CD1c-positive myeloid dendritic cell (primary cell): ENCODE measurements around the gene PPP1R1A.
A peak's percentile ranks its signal among the peaks of the same experiment; 100 is the strongest.

Experiments used
- DNase-seq: peaks from one replicate; pipeline ENCODE4 v3.0.0-alpha.2; 2016; ENCODE audit errors: extremely low spot score

The PPP1R1A gene

DNA sequence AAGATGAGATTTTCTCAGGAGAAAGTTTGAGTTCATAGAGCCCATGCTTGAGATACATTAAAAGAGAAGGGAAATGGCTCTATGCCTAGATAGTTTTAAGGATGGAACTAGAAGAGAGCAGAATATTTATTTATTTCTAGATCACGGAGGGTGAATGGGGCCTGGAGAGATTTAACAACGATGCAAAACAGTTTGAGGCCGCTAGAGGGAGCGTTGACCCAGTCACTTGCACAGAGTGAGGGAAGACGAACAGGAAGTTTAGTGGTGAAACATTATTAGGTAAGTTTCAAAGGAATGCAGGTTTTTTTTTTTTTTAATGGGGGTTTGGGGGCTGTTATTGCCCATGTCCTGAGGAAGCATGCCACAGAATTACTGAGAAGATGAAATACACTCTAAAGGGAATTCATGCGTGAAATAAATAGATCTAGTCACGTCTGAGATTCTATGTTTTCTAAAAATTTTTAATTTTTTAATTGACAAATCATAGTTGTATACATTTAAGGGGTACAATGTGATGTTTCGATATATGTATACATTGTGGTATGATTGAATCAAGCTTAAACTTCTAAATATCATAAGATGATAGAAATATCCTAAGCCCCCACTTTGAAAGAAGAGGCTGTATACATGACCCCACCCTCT, 14.8 kb upstream of the PPP1R1A start:
- DNase-seq = peak; percentile 81

DNA sequence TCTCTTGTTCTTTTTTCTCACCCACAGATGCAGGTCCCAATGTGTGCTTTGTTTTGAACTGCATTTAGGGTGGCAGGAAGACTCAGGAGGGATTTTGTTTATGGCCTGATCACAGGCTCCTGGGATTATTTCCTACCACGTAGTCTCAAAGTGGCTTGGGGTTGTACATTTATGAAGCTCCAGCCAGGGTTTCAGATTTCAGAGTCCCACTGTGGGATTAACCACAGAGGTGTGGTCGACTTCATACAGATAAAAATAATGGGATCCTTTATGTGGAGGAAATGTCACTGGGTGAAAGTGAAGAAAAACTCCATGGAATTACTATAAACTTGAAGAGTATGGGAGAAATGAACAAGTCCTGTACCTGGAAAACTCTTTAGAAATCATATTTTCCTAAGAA, 14.2 kb upstream of the PPP1R1A start:
- DNase-seq = no peak

DNA sequence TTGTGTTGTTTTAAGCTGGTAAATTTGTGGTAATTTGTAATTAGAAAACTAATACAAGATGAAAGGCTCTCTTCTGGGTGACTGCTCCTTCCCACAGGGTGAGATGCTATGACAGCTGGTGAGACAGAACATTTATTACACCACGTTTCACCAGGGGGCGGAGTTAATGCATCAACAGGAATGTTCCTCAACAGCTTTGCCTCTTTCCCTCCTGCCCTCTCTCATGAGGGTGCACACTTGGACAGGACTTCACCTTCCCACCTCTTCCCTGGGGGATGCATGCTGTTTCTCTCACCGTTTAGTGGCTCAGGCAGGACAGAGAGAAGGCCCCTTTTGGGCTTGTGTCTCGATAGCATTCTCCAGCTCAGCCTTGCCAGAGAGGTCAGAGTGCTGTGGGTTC, 13.4 kb upstream of the PPP1R1A start:
- no peak for DNase-seq

DNA sequence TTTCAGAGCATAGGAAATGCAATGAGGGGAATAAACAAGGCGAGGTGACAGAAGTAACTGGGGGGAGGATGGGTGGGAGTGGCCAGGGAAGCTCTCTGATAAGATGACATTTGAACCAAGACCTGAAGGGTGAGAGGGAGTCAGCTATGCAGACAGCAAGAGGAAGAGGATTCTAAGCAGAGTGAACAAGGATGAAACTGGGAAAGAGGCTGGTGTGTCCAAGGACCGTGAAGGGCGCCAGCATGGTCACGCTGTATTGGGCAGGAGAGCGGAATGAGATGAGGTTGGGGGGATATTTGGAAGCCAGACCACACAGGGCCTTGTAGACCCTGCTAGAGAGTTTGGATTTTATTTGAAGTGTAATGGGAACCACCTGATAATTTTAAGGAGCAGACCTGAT, 10.5 kb upstream of the PPP1R1A start:
- DNase-seq = no peak

DNA sequence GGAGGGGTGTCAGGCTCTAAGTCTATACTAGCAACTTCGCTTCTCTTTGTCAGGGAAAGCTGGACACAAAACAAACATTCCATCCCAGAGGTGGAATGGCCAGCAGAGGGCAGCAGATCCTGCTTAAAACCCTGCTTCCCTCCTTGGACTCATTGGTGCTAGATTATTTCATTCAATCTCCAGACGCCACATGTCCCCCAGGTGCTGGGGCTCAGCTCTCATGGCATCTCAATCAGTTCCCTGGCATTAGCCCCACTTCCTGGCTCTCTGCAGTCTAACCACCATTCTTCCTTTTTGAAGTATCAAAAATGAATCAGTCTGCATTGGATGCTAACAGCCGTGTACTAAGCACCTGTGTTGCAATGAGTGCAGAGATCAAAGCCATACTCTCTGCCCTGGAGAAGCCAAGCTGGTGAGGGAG, 8.1 kb upstream of the PPP1R1A start:
- DNase-seq = peak; percentile 58

DNA sequence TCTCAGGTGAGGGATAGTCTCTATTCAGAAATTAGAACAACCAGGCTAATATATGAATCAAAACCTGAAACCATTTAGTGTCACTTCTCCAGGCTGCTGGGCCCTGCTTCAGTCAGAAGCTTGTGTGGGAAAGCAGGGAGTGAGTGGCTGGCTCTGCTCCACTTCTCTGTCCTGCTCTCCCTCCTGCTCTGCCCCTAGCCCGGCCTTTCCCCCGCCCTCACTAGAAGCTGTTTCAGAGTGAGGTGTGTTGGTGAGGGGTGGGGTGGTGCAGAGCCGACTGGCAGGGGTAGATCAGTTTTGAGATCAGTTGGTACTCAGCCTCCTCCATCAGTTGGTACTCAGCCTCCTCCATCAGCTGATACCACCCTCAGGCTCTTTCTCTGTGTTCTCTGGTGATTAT, 7.0 kb upstream of the PPP1R1A start:
- DNase-seq = no peak

DNA sequence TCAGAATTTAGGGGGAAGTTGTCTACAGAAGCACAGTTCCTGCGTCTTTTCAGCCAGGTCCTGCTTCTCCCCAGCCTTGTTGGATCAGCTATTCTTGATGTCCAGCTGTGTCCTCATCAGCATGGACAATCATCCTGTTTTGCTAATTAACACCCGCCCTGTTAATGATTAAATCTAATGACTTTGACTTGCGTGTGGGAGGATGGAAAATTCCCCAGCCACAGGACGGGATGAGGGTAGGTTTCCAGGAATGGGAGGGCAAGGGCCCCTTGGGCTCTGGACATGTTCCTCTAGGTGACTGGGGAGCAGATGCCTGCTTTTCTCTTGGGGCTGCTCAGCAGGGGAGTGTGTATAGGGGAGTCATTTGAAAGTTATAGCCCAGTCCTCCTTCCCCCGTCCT, 5.3 kb upstream of the PPP1R1A start:
- no peak for DNase-seq

DNA sequence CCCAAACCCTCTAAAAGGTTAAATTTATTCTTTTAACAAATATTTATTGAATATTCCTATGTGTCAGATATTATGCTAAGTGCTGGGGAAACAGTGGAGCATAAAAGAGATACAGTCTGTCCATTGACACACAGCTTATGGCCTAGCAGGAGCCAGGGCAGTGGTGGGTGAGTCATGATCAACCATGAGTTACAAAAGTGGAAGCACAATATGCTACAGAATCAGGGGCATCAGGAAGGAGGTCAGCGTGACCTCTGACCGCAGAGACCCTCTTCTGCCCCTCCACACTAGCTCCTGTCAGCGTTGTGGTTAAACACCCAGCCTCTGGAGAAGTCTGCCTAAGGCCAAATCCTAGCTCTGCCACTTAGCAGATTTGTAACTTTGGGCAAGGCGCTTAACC, 4.7 kb upstream of the PPP1R1A start:
- peak; percentile 28 for DNase-seq

DNA sequence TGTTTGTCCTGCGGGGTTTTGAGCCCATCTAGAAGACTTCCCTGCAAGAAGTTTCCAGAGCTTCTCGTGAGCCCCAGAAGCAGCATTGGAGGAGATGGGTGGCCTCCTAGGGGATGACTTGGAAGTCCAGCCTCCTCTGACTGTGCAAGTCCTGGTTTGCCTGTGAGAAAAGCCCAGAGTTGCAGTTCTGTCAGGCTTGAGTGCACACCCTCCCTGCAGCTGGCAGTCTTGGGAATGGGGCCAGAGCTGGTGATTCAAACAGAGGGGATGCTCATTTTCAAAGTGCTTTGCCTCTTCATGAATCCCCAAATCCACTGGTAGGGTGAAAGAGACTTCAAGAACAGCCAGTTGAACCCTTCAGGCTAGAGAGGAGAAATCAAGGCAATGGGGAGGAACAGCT, 3.9 kb upstream of the PPP1R1A start:
- DNase-seq = no peak

DNA sequence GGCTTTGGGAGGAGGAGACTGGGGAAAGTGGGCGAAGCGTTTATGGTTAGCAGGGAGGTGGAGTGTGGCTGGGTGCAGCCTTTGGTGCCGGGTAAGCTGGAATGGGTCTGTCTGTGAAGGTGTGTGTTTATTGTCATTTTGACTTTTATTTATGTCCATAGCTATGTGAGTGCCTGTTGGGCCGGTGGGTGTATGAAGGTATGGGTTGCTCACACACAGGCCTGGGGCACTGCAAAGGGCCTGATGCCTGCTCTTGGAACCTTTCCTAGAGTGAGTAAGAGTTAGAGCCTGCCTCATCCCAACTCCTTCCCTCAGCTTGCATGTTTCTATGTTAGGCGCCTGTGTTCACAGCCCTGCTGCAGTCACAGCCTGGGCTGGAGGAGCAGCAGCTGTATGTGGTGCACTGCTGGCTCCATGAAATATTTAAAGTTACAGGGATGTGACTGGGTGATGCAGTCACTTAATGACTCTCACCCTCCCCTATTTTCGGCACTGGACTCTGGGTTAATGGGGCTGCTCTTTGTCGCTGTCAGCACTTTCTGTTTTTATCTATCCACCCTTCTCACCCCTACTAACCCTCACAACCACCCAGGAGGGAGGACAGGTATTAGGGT, 2.6 kb upstream of the PPP1R1A start:
- no peak for DNase-seq

DNA sequence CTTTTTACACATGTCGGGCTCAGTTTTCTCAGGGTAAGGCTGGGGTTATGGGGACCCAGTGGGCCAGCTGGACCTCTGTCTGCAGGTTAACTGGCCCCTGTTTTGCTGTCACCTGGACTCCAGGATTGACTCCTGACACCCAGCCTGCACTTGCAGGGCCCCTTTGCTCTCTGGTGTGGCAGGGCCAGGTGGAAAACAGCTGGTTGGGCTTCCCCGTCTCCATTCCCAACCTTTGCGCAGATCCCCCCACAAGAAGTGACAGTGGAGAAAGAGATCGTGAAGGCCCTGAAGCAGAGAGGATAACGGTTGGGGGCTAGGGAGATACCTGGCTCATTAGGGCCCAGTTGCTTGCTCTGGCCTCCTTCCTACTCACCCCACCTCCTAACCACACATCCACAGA, 1.5 kb upstream of the PPP1R1A start:
- DNase-seq = no peak

DNA sequence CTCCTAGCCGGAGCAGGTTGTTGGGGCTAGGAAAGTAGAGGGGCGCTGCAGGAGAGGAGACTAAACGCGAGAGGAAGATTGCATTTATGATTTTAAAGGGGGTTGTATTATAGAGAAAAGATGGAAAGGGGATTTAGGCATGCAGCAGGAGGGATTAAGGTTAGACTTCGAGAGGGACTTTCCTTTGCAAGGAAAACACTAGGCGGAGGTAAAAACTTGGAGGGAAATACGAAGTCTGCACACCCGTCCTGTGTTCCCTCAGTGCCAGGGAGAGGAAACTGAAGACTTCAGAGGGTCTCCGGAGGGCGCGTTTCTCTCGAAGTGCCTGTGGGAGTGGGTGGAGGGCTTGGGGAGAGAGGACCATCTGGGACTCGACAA, 420 bp upstream of the PPP1R1A start:
- DNase-seq = no peak

DNA sequence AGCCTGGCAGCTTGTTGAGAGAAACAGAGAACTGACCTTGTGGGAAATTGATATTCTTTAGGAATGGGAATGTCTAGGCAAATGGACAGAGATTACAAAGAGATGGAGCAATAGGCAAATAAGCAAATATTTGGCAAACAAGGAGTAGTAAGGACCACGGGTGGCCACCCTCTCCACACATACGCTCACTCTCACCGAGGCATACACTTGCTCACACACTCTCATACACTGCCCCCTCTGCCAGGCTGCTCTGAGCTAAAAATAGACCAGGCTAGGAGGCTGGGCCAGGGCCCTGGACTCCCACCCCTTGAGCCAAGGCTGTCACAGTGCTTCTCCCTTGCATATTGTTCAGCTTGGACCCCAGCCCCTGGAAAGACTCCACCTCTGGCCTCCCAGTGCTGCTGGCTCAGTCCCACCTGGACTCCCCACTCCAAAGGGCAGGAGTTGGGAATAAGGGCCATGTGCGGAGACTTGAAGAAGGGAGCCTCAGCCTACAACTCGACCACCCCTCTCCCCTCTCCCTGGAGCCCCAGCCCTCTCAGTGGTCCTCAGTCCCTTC, 1.1 kb downstream of the PPP1R1A start:
- no peak for DNase-seq

DNA sequence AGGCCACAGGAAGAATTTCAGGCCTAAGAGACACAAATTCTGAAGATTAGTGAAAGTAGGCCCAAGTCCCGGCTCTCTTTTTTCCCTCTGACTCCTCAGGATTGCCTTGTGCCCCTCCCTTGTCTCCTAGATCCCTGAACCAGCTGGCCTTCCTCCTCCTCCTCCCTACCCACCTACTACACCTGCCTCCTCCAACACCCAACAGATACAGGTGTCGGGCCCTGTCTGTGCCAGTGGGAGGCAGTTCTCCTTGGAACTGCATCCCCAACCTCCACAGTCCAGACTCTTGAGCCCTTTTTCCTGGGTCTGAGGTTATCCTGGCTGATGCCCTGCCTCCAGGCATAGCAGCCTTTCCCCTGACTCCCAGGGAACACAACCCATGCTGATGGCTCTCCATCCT, 1.8 kb downstream of the PPP1R1A start:
- DNase-seq = no peak

DNA sequence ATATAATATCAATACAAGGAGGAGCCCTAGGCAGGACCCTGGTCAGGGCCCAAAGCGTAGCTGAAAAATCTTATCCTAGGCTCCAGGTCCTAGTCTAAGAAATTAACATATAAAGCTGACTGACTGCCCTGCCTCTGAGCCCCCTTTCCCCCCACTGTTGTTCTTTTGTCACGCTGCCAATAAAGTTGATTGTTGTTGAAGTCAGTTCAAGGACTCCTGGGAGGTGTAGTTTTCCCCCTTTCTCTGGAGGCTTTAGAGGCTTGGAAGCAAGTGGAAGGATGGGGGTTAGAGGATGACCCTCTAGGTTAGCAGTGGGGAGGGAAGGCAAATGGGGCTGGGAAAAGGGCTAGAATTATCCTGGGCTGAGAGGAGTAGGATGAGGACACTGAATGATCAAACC, 3.2 kb downstream of the PPP1R1A start:
- no peak for DNase-seq

DNA sequence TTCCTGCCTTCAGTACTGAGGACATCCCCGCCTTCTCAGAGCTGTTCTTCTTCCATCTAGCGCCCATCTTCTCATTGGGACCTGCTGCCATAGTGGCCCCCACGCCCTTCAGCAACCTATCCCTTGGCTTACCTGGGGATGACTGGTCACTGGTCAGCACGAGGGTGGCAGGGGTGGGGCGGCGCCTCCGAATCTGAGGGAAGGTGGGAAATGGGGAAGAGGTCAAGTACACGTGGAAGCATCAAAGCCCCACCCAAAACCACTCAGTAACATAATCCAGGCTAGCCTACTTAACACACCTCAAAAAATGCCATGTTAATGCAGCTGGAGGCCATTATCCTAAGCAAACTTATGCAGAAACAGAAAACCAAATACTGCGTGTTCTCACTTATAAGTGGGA, 4.3 kb downstream of the PPP1R1A start:
- no peak for DNase-seq

DNA sequence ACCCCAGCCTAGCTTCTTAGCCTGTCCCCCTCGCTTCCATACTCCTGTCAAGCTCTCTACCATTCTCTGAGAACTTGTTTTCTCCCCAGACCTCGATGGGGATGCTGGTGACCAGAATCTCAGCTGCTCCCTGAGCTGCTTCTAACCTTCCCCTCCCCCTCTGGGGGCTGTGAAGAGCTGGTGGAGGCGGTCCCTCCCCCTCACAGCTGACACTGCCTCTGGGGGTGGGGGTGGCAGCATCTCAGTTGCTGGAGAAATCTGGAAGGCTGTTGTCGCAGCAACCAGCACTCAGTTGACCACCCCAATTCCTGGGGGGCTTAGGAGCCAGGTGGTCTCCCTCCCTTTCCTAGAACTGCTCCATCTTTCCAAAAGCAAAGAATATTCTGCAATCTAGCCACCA, 4.7 kb downstream of the PPP1R1A start:
- no peak for DNase-seq

DNA sequence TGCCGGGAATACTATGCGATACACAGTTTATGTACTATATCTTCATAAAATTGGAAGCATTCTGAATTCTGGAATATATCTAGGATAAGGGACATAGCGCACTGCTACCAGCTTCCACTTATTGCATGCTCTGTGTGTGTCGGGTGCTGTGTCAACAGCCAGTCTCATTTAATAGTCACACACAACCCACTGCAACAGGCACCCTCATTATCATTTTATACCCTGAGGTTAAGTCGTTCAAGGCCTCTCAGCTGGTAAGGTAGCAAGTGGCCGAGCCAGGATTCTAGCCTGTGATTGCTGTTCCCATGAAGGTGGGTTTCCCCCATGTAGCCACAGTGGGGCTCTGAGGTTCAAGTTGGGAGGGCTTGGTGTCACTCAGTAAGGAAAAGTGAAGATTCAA, 7.0 kb downstream of the PPP1R1A start:
- DNase-seq = no peak

DNA sequence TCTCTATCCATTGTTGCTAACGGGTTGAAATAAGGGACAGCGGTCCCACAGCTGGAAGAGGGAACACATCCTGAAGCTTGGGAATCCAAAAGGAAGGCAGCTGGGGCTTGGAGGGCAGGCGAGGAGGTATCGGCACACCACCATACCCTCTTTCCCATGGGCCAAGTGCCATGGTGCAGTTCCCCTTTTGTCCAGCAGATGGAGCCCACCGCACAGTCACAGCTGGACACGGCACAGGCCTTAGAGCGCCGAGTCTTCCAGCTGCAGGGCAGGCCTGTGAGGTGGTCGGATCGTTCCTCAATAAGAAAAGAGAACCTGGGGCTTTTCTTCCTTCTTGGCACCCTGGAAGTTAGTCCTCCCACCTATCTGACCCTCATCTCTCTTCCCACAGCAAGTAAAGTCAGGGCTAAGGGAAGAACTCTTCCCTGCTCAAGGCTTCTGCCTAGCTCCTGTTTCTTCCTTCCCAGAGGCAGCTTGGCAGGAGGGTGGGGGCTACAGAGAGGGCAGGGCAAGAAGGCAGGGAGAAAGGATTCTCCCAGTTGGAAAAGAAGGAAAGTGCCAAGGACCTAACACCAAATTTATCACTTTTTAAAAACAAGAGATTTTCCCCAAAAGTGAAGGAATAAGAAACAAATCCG, 8.6 kb downstream of the PPP1R1A start:
- DNase-seq = peak; percentile 78

DNA sequence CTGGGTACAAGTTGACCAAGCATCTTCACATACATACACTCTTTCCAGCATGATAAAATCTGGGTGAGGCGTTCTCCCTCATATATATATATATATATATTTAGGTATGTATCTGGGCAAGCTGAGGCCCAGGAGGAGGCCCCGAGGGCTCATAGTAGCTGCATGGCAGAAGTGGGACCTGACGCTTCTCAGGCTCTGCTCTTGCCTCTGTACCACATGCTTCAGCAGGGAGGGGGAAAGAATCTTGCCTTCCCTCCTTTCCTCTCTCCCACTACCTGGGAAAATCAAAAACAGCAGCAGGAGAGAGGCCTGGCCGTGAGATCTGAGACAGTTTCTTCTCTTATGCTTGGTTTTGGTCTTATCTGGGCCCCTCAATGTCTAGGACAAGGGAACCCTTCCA, 9.2 kb downstream of the PPP1R1A start:
- no peak for DNase-seq

DNA sequence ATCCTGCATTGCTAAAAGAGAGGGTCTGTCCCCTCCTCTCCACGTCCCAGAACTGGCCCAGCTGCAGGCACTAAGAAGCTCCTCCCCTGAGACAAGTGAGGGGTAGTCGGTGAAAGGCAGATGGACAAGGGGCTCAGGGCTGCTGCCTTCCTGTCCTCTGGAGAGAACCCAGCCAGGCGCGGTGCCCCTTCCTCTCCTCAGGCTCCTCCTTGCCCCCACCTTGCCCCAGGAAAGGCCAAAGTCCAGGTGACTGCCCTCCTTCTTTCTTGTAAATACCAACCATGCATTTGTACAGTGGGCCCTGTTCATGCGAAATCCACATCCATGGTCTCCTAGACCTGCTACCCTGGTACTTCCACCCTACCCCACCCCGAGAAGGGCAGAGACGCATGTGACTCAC, 9.7 kb downstream of the PPP1R1A start:
- DNase-seq = no peak

DNA sequence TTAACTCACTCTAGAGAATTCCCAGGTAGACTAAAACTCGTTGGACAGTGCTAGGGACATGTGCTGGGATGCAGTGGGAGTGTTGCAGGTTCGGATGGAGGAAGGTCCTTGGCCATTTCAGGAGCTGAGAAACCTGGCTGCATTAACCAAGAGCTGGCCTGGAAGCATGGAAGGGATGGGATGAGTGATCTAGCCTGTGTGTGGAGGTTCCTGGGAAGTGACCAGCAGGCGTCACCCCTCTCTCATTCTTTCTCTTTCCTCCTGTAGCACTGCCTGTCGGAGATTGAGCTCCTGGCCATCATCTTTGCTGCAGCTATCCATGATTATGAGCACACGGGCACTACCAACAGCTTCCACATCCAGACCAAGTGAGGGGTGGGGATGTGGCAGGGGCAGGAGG, 15.6 kb downstream of the PPP1R1A start:
- DNase-seq = no peak
